HFFc6 (cell line): Measurements from ENCODE around the gene PBX1. TPM values are rescaled to one million over a fixed set of nuclear protein-coding genes. Genes with fewer than 3 reads are reported as not detected.

Source experiments
- DNase-seq: peaks from one replicate; pipeline ENCODE4 v3.0.0-alpha.2; 2018
- H3K27ac Mint-ChIP-seq: 2 replicates; pipeline ENCODE4 v1.8.0; 2020; ENCODE audit warnings: mild to moderate bottlenecking, mixed read lengths
- H3K27me3 Mint-ChIP-seq: 2 replicates; pipeline ENCODE4 v1.8.0; 2021; ENCODE audit warnings: mild to moderate bottlenecking, moderate library complexity, mixed read lengths; ENCODE audit not compliant: insufficient read depth
- H3K36me3 Mint-ChIP-seq: 2 replicates; pipeline ENCODE4 v1.8.0; 2021; ENCODE audit warnings: low read depth, mixed read lengths
- H3K4me1 Mint-ChIP-seq: 2 replicates; pipeline ENCODE4 v1.8.0; 2020; ENCODE audit warnings: low read depth, mixed read lengths
- H3K4me3 Mint-ChIP-seq: 2 replicates; pipeline ENCODE4 v1.8.0; 2020; ENCODE audit warnings: mild to moderate bottlenecking, moderate library complexity, mixed read lengths
- H3K9me3 Mint-ChIP-seq: 2 replicates; pipeline ENCODE4 v1.8.0; 2020; ENCODE audit warnings: mild to moderate bottlenecking, mixed read lengths
- CTCF ChIP-seq: fragments of 200-600 bp; sonication (generic); IDR thresholded peaks from 2 replicates; pipeline ENCODE4 v1.5.0; 2021; ENCODE audit warnings: antibody characterized with exemption, mild to moderate bottlenecking
- total RNA-seq, 6 experiments: library from RNA; stranded (reverse); fragmentation: NEBNext Ultra II Directional; extraction: Animal tissue kit (Norgen Biotek cat#: 25700); gene quantifications; 2 replicates in 1 of 6; 3 replicates in 5 of 6; pipeline ENCODE4 v1.2.3, GENCODE V29; 2021

Gene PBX1
- total RNA-seq, 6 experiments from 2014 or later: 35.4 to 42.3 (median 39.1) TPM

- H3K36me3 Mint-ChIP-seq: peaks cover 16% of the 10 kb centered on the region
- H3K4me3 Mint-ChIP-seq: peak overlapping the region; percentile 70
- peaks cover 72% of the 10 kb centered on the region for H3K4me1 Mint-ChIP-seq
- TF ChIP-seq CTCF: no peak
- no peak for DNase-seq
- peak overlapping the region; percentile 49 for H3K27ac Mint-ChIP-seq
- peaks cover 6% of the 10 kb centered on the region for H3K9me3 Mint-ChIP-seq
- no peaks in the 10 kb centered on the region for H3K27me3 Mint-ChIP-seq
These were observed 202.0 kb downstream of the PBX1 start for GRCh38 chr1:164761009-164761408.

GRCh38 chr1:164763098-164763497, 204.1 kb downstream of the PBX1 start:
- Mint-ChIP-seq H3K27me3 (no peaks in the 10 kb centered on the region; the same call in 1 of the 2 replicates), H3K36me3 (peaks cover 6% of the 10 kb centered on the region), H3K4me1 (peaks cover 79% of the 10 kb centered on the region), H3K27ac (peak overlapping the region; percentile 92; the same call in 1 of the 2 replicates), H3K4me3 (no peak overlapping the region), H3K9me3 (no peaks in the 10 kb centered on the region)
- DNase-seq: no peak
- TF ChIP-seq CTCF: no peak

- Mint-ChIP-seq H3K4me1 (peaks cover 79% of the 10 kb centered on the region), H3K9me3 (no peaks in the 10 kb centered on the region), H3K27ac (peak overlapping the region; percentile 92), H3K4me3 (no peak overlapping the region), H3K36me3 (no peaks in the 10 kb centered on the region; the same call in 1 of the 2 replicates), H3K27me3 (no peaks in the 10 kb centered on the region; the same call in 1 of the 2 replicates)
- no peak for TF ChIP-seq CTCF
- DNase-seq: no peak
These were observed 205.3 kb downstream of the PBX1 start for GRCh38 chr1:164764333-164764732.

- peak overlapping the region; percentile 92 for H3K27ac Mint-ChIP-seq
- no peaks in the 10 kb centered on the region; the same call in 1 of the 2 replicates for H3K27me3 Mint-ChIP-seq
- peak; percentile 91 for DNase-seq
- TF ChIP-seq CTCF: no peak
- H3K36me3 Mint-ChIP-seq: peaks cover 5% of the 10 kb centered on the region; the same call in 1 of the 2 replicates
- H3K4me1 Mint-ChIP-seq: peaks cover 79% of the 10 kb centered on the region
- peak overlapping the region; percentile 67 for H3K4me3 Mint-ChIP-seq
- H3K9me3 Mint-ChIP-seq: no peaks in the 10 kb centered on the region
These were observed 206.6 kb downstream of the PBX1 start for GRCh38 chr1:164765557-164765956.

GRCh38 chr1:164765992-164766720, 207.2 kb downstream of the PBX1 start:
- no peak for TF ChIP-seq CTCF
- peak overlapping the region; percentile 27 for H3K4me3 Mint-ChIP-seq
- peaks cover 8% of the 10 kb centered on the region; the same call in 1 of the 2 replicates for H3K36me3 Mint-ChIP-seq
- H3K4me1 Mint-ChIP-seq: peaks cover 79% of the 10 kb centered on the region
- H3K27me3 Mint-ChIP-seq: no peaks in the 10 kb centered on the region; the same call in 1 of the 2 replicates
- no peaks in the 10 kb centered on the region for H3K9me3 Mint-ChIP-seq
- peak overlapping the region; percentile 92 for H3K27ac Mint-ChIP-seq
- DNase-seq: no peak
